DND-41 (cell line): Measurements from ENCODE around the gene PUDP.

Experiments used
- ATAC-seq: fragments of 200-7000 bp; cut with Tn5 transposase; 3 replicates; pipeline ENCODE4 v1.9.1; 2021; ENCODE audit warnings: low read depth; ENCODE audit not compliant: insufficient read depth
- DNase-seq: peaks from one replicate; pipeline ENCODE4 v3.0.0-alpha.2; 2020
- H2AFZ ChIP-seq: 2 replicates; pipeline ENCODE4 v1.6.0; 2012; ENCODE audit warnings: low read depth, low read length
- H3K27ac ChIP-seq: 2 replicates; pipeline ENCODE4 v1.5.1; 2012; ENCODE audit warnings: low read length, inconsistent platforms
- H3K27me3 ChIP-seq: fragments of 200-600 bp; sonication (generic); 2 replicates; pipeline ENCODE4 v1.6.0; 2012; ENCODE audit warnings: low read length, mild to moderate bottlenecking, inconsistent platforms; ENCODE audit not compliant: insufficient read depth, poor library complexity
- H3K36me3 ChIP-seq: 2 replicates; pipeline ENCODE4 v1.5.1; 2012; ENCODE audit warnings: low read length, inconsistent platforms; ENCODE audit not compliant: insufficient read depth
- H3K4me1 ChIP-seq: 2 replicates; pipeline ENCODE4 v1.5.1; 2012; ENCODE audit warnings: mild to moderate bottlenecking, low read length; ENCODE audit not compliant: insufficient read depth
- H3K4me2 ChIP-seq: 2 replicates; pipeline ENCODE4 v1.6.0; 2012; ENCODE audit warnings: mild to moderate bottlenecking, moderate library complexity, low read length, inconsistent platforms; ENCODE audit not compliant: insufficient read depth
- H3K4me3 ChIP-seq, 2 experiments: fragments of 200-600 bp in 1 of 2; shearing (Covaris generic) in 1 of 2; 2 replicates each; pipeline ENCODE4 v1.5.1; 2012 to 2016; ENCODE audit warnings: inconsistent platforms in 2 of 2, low read length in 2 of 2, mild to moderate bottlenecking in 2 of 2, low read depth in 1 of 2, moderate library complexity in 1 of 2
- H3K79me2 ChIP-seq: 2 replicates; pipeline ENCODE4 v1.6.0; 2012; ENCODE audit warnings: low read length, inconsistent platforms; ENCODE audit not compliant: insufficient read depth
- H3K9ac ChIP-seq: 2 replicates; pipeline ENCODE4 v1.6.0; 2012; ENCODE audit warnings: low read depth, mild to moderate bottlenecking, inconsistent platforms, low read length, moderate library complexity
- H3K9me3 ChIP-seq: 2 replicates; pipeline ENCODE4 v1.5.1; 2012; ENCODE audit warnings: low read length, moderate library complexity, mild to moderate bottlenecking, inconsistent platforms; ENCODE audit not compliant: insufficient read depth, severe bottlenecking
- H4K20me1 ChIP-seq: 2 replicates; pipeline ENCODE4 v1.6.0; 2012; ENCODE audit warnings: low read length; ENCODE audit not compliant: insufficient read depth
- CTCF ChIP-seq: IDR thresholded peaks from 2 replicates; pipeline ENCODE4 v1.5.1; 2012; ENCODE audit warnings: borderline replicate concordance, low read length, moderate library complexity, mild to moderate bottlenecking; ENCODE audit not compliant: poor library complexity, severe bottlenecking; ENCODE audit errors: extremely low read depth
- EZH2 ChIP-seq: IDR thresholded peaks from 3 replicates; pipeline ENCODE4 v1.6.1; 2012; ENCODE audit warnings: borderline replicate concordance, low read depth, mild to moderate bottlenecking, moderate library complexity, low read length, inconsistent platforms; ENCODE audit not compliant: severe bottlenecking

Gene PUDP

GRCh38 chrX:7067256-7067655, 80.7 kb downstream of the PUDP start:
- H3K27me3 ChIP-seq = no peaks in the 10 kb centered on the region
- H2AFZ ChIP-seq = no peak overlapping the region
- ATAC-seq (peak; percentile 18), DNase-seq (peak; percentile 68)
- no peak overlapping the region; a peak in 1 of 4 replicates for H3K4me3 ChIP-seq
- H4K20me1 ChIP-seq = no peaks in the 10 kb centered on the region
- peak overlapping the region; percentile 67 for H3K9ac ChIP-seq
- H3K4me2 ChIP-seq = peak overlapping the region; percentile 14; the same call in 1 of the 2 replicates
- peaks cover 100% of the 10 kb centered on the region for H3K4me1 ChIP-seq
- H3K79me2 ChIP-seq = peaks cover 91% of the 10 kb centered on the region
- H3K27ac ChIP-seq = peak overlapping the region; percentile 100
- TF ChIP-seq CTCF = no peak
- TF ChIP-seq EZH2 = no peak
- H3K36me3 ChIP-seq = peaks cover 56% of the 10 kb centered on the region
- no peaks in the 10 kb centered on the region for H3K9me3 ChIP-seq

GRCh38 chrX:7065473-7065872, 82.5 kb downstream of the PUDP start:
- H3K79me2 ChIP-seq = peaks cover 93% of the 10 kb centered on the region
- H3K27me3 ChIP-seq = no peaks in the 10 kb centered on the region
- ATAC-seq (no peak), DNase-seq (no peak)
- no peak overlapping the region for H3K4me3 ChIP-seq
- H3K4me1 ChIP-seq = peaks cover 100% of the 10 kb centered on the region
- H2AFZ ChIP-seq = no peak overlapping the region
- peak overlapping the region; percentile 9; the same call in 1 of the 2 replicates for H3K9ac ChIP-seq
- H3K4me2 ChIP-seq = no peak overlapping the region
- peaks cover 63% of the 10 kb centered on the region for H3K36me3 ChIP-seq
- no peak for TF ChIP-seq CTCF
- H3K27ac ChIP-seq = peak overlapping the region; percentile 100
- H3K9me3 ChIP-seq = no peaks in the 10 kb centered on the region
- H4K20me1 ChIP-seq = no peaks in the 10 kb centered on the region

- Histone ChIP-seq H3K9ac (no peak overlapping the region), H3K4me1 (peaks cover 100% of the 10 kb centered on the region), H3K4me2 (no peak overlapping the region), H3K9me3 (no peaks in the 10 kb centered on the region), H3K27me3 (no peaks in the 10 kb centered on the region), H3K4me3 (no peak overlapping the region), H3K79me2 (peaks cover 100% of the 10 kb centered on the region), H4K20me1 (no peaks in the 10 kb centered on the region), H3K27ac (peak overlapping the region; percentile 100), H2AFZ (no peak overlapping the region), H3K36me3 (peaks cover 79% of the 10 kb centered on the region)
- TF ChIP-seq CTCF (no peak), EZH2 (no peak)
- ATAC-seq = no peak
- DNase-seq = no peak
Measured at GRCh38 chrX:7062903-7063302, 85.0 kb downstream of the PUDP start.

- peak overlapping the region; percentile 14 for H3K4me2 ChIP-seq
- no peaks in the 10 kb centered on the region for H3K9me3 ChIP-seq
- H3K79me2 ChIP-seq = peaks cover 100% of the 10 kb centered on the region
- DNase-seq = no peak
- no peaks in the 10 kb centered on the region for H3K27me3 ChIP-seq
- H4K20me1 ChIP-seq = no peaks in the 10 kb centered on the region
- peaks cover 100% of the 10 kb centered on the region for H3K4me1 ChIP-seq
- H3K4me3 ChIP-seq = no peak overlapping the region
- H3K9ac ChIP-seq = peak overlapping the region; percentile 30
- TF ChIP-seq EZH2 (no peak), CTCF (no peak)
- H3K36me3 ChIP-seq = peaks cover 79% of the 10 kb centered on the region
- H2AFZ ChIP-seq = no peak overlapping the region
- H3K27ac ChIP-seq = peak overlapping the region; percentile 100
- no peak for ATAC-seq
Measured at GRCh38 chrX:7062276-7062675, 85.7 kb downstream of the PUDP start.
